A673 (cell line): ENCODE measurements around the gene OR6S1. TPM values are rescaled to one million over a fixed set of nuclear protein-coding genes. Genes with fewer than 3 reads are reported as not detected.
A peak's percentile ranks its signal among the peaks of the same experiment; 100 is the strongest.

Experiments
- BruUV-seq: library from RNA; stranded (reverse); fragments of 400-500 nt; replicated peaks from 2 replicates; lab custom pipeline; 2021; lab: Mats Ljungman, UMichigan
- CTCF ChIA-PET: fragments of 300-600 bp; sonication (Branson Sonifier 250); formaldehyde crosslinking; loops from one replicate; lab custom pipeline; 2022; ENCODE audit warnings: antibody characterized with exemption; lab: Charles Lee
- POLR2A ChIA-PET: fragments of 300-600 bp; sonication (Branson Sonifier 250); formaldehyde crosslinking; loops from one replicate; lab custom pipeline; 2022; ENCODE audit warnings: antibody characterized with exemption; ENCODE audit not compliant: low non-redundant PET; lab: Charles Lee
- DNase-seq: peaks from one replicate; pipeline ENCODE4 v3.0.0-alpha.2; 2015; ENCODE audit warnings: low spot score
- H3K27ac ChIP-seq: fragments of 200-600 bp; sonication (generic); 2 replicates; pipeline ENCODE4 v1.5.1; 2016; ENCODE audit warnings: mixed run types, low read depth, mild to moderate bottlenecking, mixed read lengths, antibody characterized with exemption, low read length; ENCODE audit not compliant: poor library complexity, severe bottlenecking
- H3K27me3 ChIP-seq: fragments of 200-600 bp; sonication (generic); replicated peaks from 2 replicates; pipeline ENCODE4 v1.6.1; 2017; ENCODE audit warnings: mixed run types, low read depth, mild to moderate bottlenecking, mixed read lengths, antibody characterized with exemption, low read length; ENCODE audit not compliant: insufficient read depth, poor library complexity
- H3K36me3 ChIP-seq: fragments of 200-600 bp; sonication (generic); 2 replicates; pipeline ENCODE4 v1.6.1; 2016; ENCODE audit warnings: mixed run types, mild to moderate bottlenecking, mixed read lengths, antibody characterized with exemption, low read length; ENCODE audit not compliant: insufficient read depth, poor library complexity, severe bottlenecking
- H3K4me1 ChIP-seq: fragments of 200-600 bp; sonication (generic); 2 replicates; pipeline ENCODE4 v1.6.1; 2017; ENCODE audit warnings: mixed run types, mild to moderate bottlenecking, mixed read lengths, antibody characterized with exemption, low read length; ENCODE audit not compliant: insufficient read depth, poor library complexity, severe bottlenecking
- H3K4me3 ChIP-seq: fragments of 200-600 bp; sonication (generic); 2 replicates; pipeline ENCODE4 v1.5.1; 2016; ENCODE audit warnings: low read depth, mixed run types, mild to moderate bottlenecking, mixed read lengths, low read length; ENCODE audit not compliant: poor library complexity, severe bottlenecking
- H3K9me3 ChIP-seq: fragments of 200-600 bp; sonication (generic); 2 replicates; pipeline ENCODE4 v1.6.1; 2016; ENCODE audit warnings: mixed run types, low read depth, mild to moderate bottlenecking, mixed read lengths, antibody characterized with exemption, low read length; ENCODE audit not compliant: poor library complexity, severe bottlenecking
- CTCF ChIP-seq: fragments of 300-800, 200-600 bp; sonication (generic); conservative IDR thresholded peaks from 2 replicates; pipeline ENCODE4 v1.5.1; 2017; ENCODE audit warnings: low read depth, mild to moderate bottlenecking, antibody characterized with exemption, low read length, moderate library complexity, mixed read lengths
- EZH2 ChIP-seq: fragments of 200-600 bp; sonication (generic); IDR thresholded peaks from 2 replicates; pipeline ENCODE4 v1.6.1; 2017; ENCODE audit warnings: borderline replicate concordance, low read depth, mild to moderate bottlenecking, mixed read lengths, antibody characterized with exemption, low read length; ENCODE audit not compliant: poor library complexity, severe bottlenecking
- intact Hi-C: fragments of 100-400 bp; cut with micrococcal nuclease; formaldehyde crosslinking; loops from one replicate; pipeline ENCODE4 v1.10.0; 2022; ENCODE audit not compliant: unreplicated experiment
- total RNA-seq: library from RNA; stranded (reverse); gene quantifications from 2 replicates; pipeline ENCODE4 v1.2.3, GENCODE V29; 2021

The OR6S1 gene
- total RNA-seq, 1 experiment from 2014 or later: not detected

GRCh38 chr14:20642182-20642581, 691 bp upstream of the OR6S1 start:
- TF ChIP-seq CTCF (no peak), EZH2 (no peak)
- intact Hi-C loops: no loop called here
- no peaks in the 10 kb centered on the region for H3K4me1 ChIP-seq
- BruUV-seq: no TSS peak
- POLR2A ChIA-PET: no interaction called here
- H3K4me3 ChIP-seq: no peak overlapping the region
- DNase-seq: no peak
- no peak overlapping the region for H3K27ac ChIP-seq
- peaks cover 14% of the 10 kb centered on the region for H3K27me3 ChIP-seq
- CTCF ChIA-PET: no interaction called here
- no peaks in the 10 kb centered on the region for H3K9me3 ChIP-seq
- H3K36me3 ChIP-seq: no peaks in the 10 kb centered on the region

- no peaks in the 10 kb centered on the region for H3K9me3 ChIP-seq
- H3K27me3 ChIP-seq: peaks cover 6% of the 10 kb centered on the region
- POLR2A ChIA-PET: no interaction called here
- H3K27ac ChIP-seq: no peak overlapping the region
- no peaks in the 10 kb centered on the region for H3K36me3 ChIP-seq
- no peak for TF ChIP-seq EZH2
- no peak for TF ChIP-seq CTCF
- peak overlapping the region; percentile 58 for H3K4me3 ChIP-seq
- intact Hi-C loops: loop anchor here (1.0 to 2.0 kb wide), 2 partner anchors 48 to 338 kb away; no protein-coding TSS in a partner anchor
- H3K4me1 ChIP-seq: peaks cover 5% of the 10 kb centered on the region
- no TSS peak for BruUV-seq
- DNase-seq: peak; percentile 96
- CTCF ChIA-PET: interaction anchor here (0.7 kb wide), 1 partner anchor 11 kb away, joined by 11 read pairs; no protein-coding TSS in a partner anchor
Measured at GRCh38 chr14:20632831-20633691, 8.4 kb downstream of the OR6S1 start.

- intact Hi-C loops: loop anchor here (1.0 to 2.0 kb wide), 2 partner anchors 49 to 338 kb away; no protein-coding TSS in a partner anchor
- H3K4me3 ChIP-seq: peak overlapping the region; percentile 58
- CTCF ChIA-PET: interaction anchor here (0.7 kb wide), 1 partner anchor 10 kb away, joined by 11 read pairs; no protein-coding TSS in a partner anchor
- no TSS peak for BruUV-seq
- TF ChIP-seq EZH2 (no peak), CTCF (no peak)
- no peaks in the 10 kb centered on the region for H3K9me3 ChIP-seq
- no peak for DNase-seq
- H3K27ac ChIP-seq: no peak overlapping the region
- H3K4me1 ChIP-seq: peaks cover 10% of the 10 kb centered on the region
- POLR2A ChIA-PET: no interaction called here
- H3K36me3 ChIP-seq: no peaks in the 10 kb centered on the region
- peaks cover 6% of the 10 kb centered on the region for H3K27me3 ChIP-seq
Measured at GRCh38 chr14:20632448-20632830, 9.1 kb downstream of the OR6S1 start.
